Epithelial cell of alveolus of lung (primary cell): ENCODE data around the gene ZNF540. TPM values are rescaled to one million over a fixed set of nuclear protein-coding genes. Genes with fewer than 3 reads are reported as not detected.

Experiments used
- total RNA-seq: library from RNA; depleted of rRNA; stranded (reverse); fragments of >200 nt; gene quantifications from 2 replicates; pipeline ENCODE4 v1.2.1, GENCODE V29; 2015

The ZNF540 gene
- total RNA-seq: under 0.01 and 0.40 TPM in 2 replicates

GRCh38 chr19:37594304-37594981 is at the start of gene ZNF540, which contains the start of gene ZNF571:
ZNF540 (plus strand) TSS chr19:37594876; CDS start chr19:37598448, 3,572 bp downstream.
ZNF571 (minus strand) TSS chr19:37594792; CDS start chr19:37586676, 8,116 bp downstream.

GRCh38 chr19:37655301-37655688 is 60.6 kb downstream of the ZNF540 start, which contains the start of gene ZFP30:
ZFP30 (minus strand) TSS chr19:37655465; CDS start chr19:37647822, 7,643 bp downstream.

Other genes with a start within 250 kb of the ZNF540 start
- 3.0 and 3.3 TPM in 2 replicates for gene ZNF527, start 223.8 kb upstream of the ZNF540 start, total RNA-seq
- 2.2 and 3.2 TPM in 2 replicates for gene ZNF569, start 127.4 kb upstream of the ZNF540 start, total RNA-seq
- gene ZNF570, start 125.5 kb upstream of the ZNF540 start, total RNA-seq: 4.1 and 4.7 TPM in 2 replicates
- 0.65 and 0.96 TPM in 2 replicates for gene ZNF793, start 87.9 kb upstream of the ZNF540 start, total RNA-seq
- 0.78 and 3.0 TPM in 2 replicates for gene ZNF571, start 84 bp upstream of the ZNF540 start, total RNA-seq
- 7.4 and 11.1 TPM in 2 replicates for gene ZFP30, start 60.6 kb downstream of the ZNF540 start, total RNA-seq
- 2.6 and 3.5 TPM in 2 replicates for gene ZNF607, start 124.9 kb downstream of the ZNF540 start, total RNA-seq
- 2.7 and 12.3 TPM in 2 replicates for gene ZNF573, start 184.7 kb downstream of the ZNF540 start, total RNA-seq